ENCODE measurements around the gene CCDC91.

The CCDC91 gene

DNA sequence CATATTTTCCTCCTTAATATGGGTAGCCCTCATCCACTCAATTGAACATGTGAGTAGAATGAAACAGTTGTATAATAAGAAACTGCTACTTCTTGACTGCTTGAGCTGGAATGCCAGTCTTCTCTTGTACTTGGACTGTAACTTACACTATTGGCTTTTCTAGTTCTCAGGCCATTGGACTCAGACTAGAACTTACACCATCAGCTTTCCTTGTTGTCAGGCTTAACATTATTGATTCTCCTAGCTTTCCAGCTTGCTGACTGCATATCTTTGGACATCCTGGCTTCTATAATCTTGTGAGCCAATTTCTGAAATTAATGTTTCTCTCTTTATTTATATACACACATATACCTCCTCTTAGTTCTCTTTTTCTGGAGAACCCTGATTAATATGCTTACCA is 24.8 kb downstream of the CCDC91 start:
- no peaks in the 10 kb centered on the region for H3K4me1 ChIP-seq (ENCODE audit: control insufficient read depth, insufficient read depth, low read length)
- H3K27ac ChIP-seq (ENCODE audit: low read depth, low read length), result no peak overlapping the region
- peaks cover 43% of the 10 kb centered on the region for H3K9me3 ChIP-seq (ENCODE audit: control insufficient read depth, insufficient read depth, low read depth, low read length)
- H3K27me3 ChIP-seq (ENCODE audit: control insufficient read depth, insufficient read depth, low read length), result no peaks in the 10 kb centered on the region
- no peak overlapping the region for H3K9ac ChIP-seq (ENCODE audit: low read length)
- H3K4me3 ChIP-seq (ENCODE audit: low read depth, low read length), result no peak overlapping the region
- H3K36me3 ChIP-seq (ENCODE audit: control insufficient read depth, insufficient read depth, low read length), result peaks cover 11% of the 10 kb centered on the region; the same call in 1 of the 2 replicates

DNA sequence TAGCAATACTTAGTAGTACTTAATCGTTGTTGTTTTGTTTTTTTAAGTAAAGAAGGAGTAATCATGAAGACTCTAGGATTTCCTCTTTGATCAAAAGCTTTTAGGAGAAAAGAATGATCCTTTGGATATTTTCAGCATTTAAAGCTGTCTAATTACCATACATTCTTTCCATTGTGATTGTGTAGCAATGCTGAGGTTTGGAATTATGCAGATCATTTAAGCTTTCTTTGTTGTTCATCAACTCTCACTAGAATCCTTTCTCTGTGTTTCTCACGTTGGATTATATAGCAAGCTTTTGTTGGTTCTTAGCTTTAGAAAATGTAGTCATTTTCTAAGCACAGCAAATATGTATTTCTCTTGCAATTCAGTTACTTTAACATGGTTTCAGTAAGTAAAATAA is 25.8 kb downstream of the CCDC91 start:
- Histone ChIP-seq H3K9ac (ENCODE audit: low read length) (no peak overlapping the region), H3K4me1 (ENCODE audit: control insufficient read depth, insufficient read depth, low read length) (no peaks in the 10 kb centered on the region)

DNA sequence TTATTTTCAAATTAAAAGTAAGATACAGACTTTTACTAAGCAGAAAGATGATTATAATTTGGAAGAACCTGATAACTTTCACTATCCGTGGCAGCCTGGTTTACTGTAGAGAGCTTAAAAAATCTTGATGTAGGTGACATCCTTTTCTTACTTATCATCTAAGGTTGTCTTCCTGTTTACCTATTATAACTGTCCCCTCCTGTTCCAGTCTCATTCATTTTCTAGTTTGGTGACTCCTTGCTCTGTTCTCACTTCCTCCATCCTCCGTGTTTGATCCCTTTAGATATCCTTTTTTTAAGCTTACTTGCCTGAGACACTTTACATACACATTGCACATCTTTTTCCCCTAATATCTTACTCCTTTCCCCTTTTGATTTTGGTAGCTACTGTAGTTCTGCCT is 27.5 kb downstream of the CCDC91 start:
- no peaks in the 10 kb centered on the region for H3K27me3 ChIP-seq (ENCODE audit: control insufficient read depth, insufficient read depth, low read length)
- H3K9ac ChIP-seq (ENCODE audit: low read length), result no peak overlapping the region
- H3K36me3 ChIP-seq (ENCODE audit: control insufficient read depth, insufficient read depth, low read length), result peaks cover 4% of the 10 kb centered on the region; the same call in 1 of the 2 replicates
- H3K9me3 ChIP-seq (ENCODE audit: control insufficient read depth, insufficient read depth, low read depth, low read length), result peaks cover 23% of the 10 kb centered on the region
- H3K4me1 ChIP-seq (ENCODE audit: control insufficient read depth, insufficient read depth, low read length), result no peaks in the 10 kb centered on the region
- H3K4me3 ChIP-seq (ENCODE audit: low read depth, low read length), result no peak overlapping the region
- no peak overlapping the region for H3K27ac ChIP-seq (ENCODE audit: low read depth, low read length)

More for the DNA sequence above, 25.8 kb downstream of the CCDC91 start:
- Histone ChIP-seq H3K27ac (ENCODE audit: low read depth, low read length) (no peak overlapping the region), H3K9me3 (ENCODE audit: control insufficient read depth, insufficient read depth, low read depth, low read length) (peaks cover 36% of the 10 kb centered on the region), H3K4me3 (ENCODE audit: low read depth, low read length) (no peak overlapping the region), H3K36me3 (ENCODE audit: control insufficient read depth, insufficient read depth, low read length) (peaks cover 6% of the 10 kb centered on the region; the same call in 1 of the 2 replicates), H3K27me3 (ENCODE audit: control insufficient read depth, insufficient read depth, low read length) (no peaks in the 10 kb centered on the region)

GRCh38 chr12:28218875-28219274 is 28.6 kb downstream of the CCDC91 start:
- Histone ChIP-seq H3K27ac (ENCODE audit: low read depth, low read length) (no peak overlapping the region), H3K9ac (ENCODE audit: low read length) (no peak overlapping the region), H3K4me3 (ENCODE audit: low read depth, low read length) (no peak overlapping the region), H3K36me3 (ENCODE audit: control insufficient read depth, insufficient read depth, low read length) (peaks cover 4% of the 10 kb centered on the region; the same call in 1 of the 2 replicates), H3K27me3 (ENCODE audit: control insufficient read depth, insufficient read depth, low read length) (no peaks in the 10 kb centered on the region), H3K4me1 (ENCODE audit: control insufficient read depth, insufficient read depth, low read length) (peaks cover 9% of the 10 kb centered on the region; the same call in 1 of the 2 replicates), H3K9me3 (ENCODE audit: control insufficient read depth, insufficient read depth, low read depth, low read length) (peaks cover 20% of the 10 kb centered on the region)

- Histone ChIP-seq H3K9me3 (ENCODE audit: control insufficient read depth, insufficient read depth, low read depth, low read length) (peaks cover 20% of the 10 kb centered on the region), H3K4me1 (ENCODE audit: control insufficient read depth, insufficient read depth, low read length) (peaks cover 10% of the 10 kb centered on the region; the same call in 1 of the 2 replicates), H3K36me3 (ENCODE audit: control insufficient read depth, insufficient read depth, low read length) (peaks cover 4% of the 10 kb centered on the region; the same call in 1 of the 2 replicates), H3K27ac (ENCODE audit: low read depth, low read length) (no peak overlapping the region), H3K4me3 (ENCODE audit: low read depth, low read length) (no peak overlapping the region), H3K27me3 (ENCODE audit: control insufficient read depth, insufficient read depth, low read length) (no peaks in the 10 kb centered on the region), H3K9ac (ENCODE audit: low read length) (no peak overlapping the region)
These were observed 29.6 kb downstream of the CCDC91 start for GRCh38 chr12:28219827-28220226.

DNA sequence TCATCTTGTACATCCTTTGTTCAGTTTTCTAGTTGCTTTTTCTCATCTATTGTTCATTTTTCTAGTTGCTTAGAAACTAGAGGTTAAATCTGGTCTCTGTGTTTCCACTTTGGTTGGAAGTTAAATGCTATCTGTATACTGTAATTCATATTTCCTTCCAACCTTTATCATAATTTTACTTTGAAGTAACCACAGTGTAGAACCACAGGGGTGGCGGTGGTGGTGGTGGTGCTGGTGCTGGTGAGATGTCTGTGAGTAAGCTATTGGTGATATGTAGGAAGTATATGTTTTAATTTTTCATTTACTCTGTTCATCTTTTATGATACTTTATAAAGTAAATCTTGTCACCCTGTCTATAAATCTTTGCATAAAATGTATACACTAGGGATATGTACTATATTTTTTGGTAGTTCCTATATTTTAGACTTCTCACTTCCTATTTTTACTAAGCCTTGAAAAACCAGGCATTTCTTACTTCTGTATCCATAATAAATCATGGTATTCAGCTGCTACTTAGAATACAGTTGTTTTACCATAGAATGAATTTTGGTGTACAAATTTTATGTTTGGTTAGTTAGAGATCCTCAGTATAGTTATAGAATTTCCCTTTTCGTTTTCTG is 31.9 kb downstream of the CCDC91 start:
- no peak overlapping the region for H3K9ac ChIP-seq (ENCODE audit: low read length)
- H3K4me1 ChIP-seq (ENCODE audit: control insufficient read depth, insufficient read depth, low read length), result peaks cover 10% of the 10 kb centered on the region; the same call in 1 of the 2 replicates
- H3K36me3 ChIP-seq (ENCODE audit: control insufficient read depth, insufficient read depth, low read length), result peaks cover 4% of the 10 kb centered on the region; the same call in 1 of the 2 replicates

GRCh38 chr12:28223025-28223554 is 32.8 kb downstream of the CCDC91 start:
- H3K27me3 ChIP-seq (ENCODE audit: control insufficient read depth, insufficient read depth, low read length), result no peaks in the 10 kb centered on the region
- H3K4me1 ChIP-seq (ENCODE audit: control insufficient read depth, insufficient read depth, low read length), result peaks cover 10% of the 10 kb centered on the region; the same call in 1 of the 2 replicates
- peaks cover 4% of the 10 kb centered on the region; the same call in 1 of the 2 replicates for H3K36me3 ChIP-seq (ENCODE audit: control insufficient read depth, insufficient read depth, low read length)
- no peak overlapping the region for H3K27ac ChIP-seq (ENCODE audit: low read depth, low read length)
- no peak overlapping the region for H3K9ac ChIP-seq (ENCODE audit: low read length)
- no peak overlapping the region for H3K4me3 ChIP-seq (ENCODE audit: low read depth, low read length)
- peaks cover 9% of the 10 kb centered on the region for H3K9me3 ChIP-seq (ENCODE audit: control insufficient read depth, insufficient read depth, low read depth, low read length)

More for the DNA sequence above, 31.9 kb downstream of the CCDC91 start:
- Histone ChIP-seq H3K9me3 (ENCODE audit: control insufficient read depth, insufficient read depth, low read depth, low read length) (peaks cover 16% of the 10 kb centered on the region), H3K27ac (ENCODE audit: low read depth, low read length) (no peak overlapping the region), H3K4me3 (ENCODE audit: low read depth, low read length) (no peak overlapping the region), H3K27me3 (ENCODE audit: control insufficient read depth, insufficient read depth, low read length) (no peaks in the 10 kb centered on the region)

DNA sequence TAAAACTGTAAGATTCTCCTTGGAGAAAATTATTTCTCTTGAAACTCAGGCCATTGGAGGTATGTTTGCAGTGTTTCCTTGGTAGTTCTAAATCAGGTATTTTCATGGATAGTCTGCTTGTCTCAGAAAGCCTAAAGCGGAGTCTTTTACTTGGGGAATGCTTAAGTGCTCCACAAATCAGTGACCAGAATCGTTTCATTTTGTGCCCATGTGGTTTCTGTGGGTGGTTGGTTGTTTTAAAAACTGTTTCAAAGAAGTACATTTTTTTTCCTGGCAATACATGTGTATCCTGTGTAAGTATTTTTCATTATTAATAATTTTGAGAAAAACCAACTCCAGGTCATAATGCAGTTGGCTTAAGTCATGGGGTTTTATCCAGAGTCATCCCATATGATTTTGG is 33.6 kb downstream of the CCDC91 start:
- Histone ChIP-seq H3K9me3 (ENCODE audit: control insufficient read depth, insufficient read depth, low read depth, low read length) (peaks cover 1% of the 10 kb centered on the region), H3K36me3 (ENCODE audit: control insufficient read depth, insufficient read depth, low read length) (no peaks in the 10 kb centered on the region), H3K4me1 (ENCODE audit: control insufficient read depth, insufficient read depth, low read length) (peaks cover 10% of the 10 kb centered on the region; the same call in 1 of the 2 replicates), H3K4me3 (ENCODE audit: low read depth, low read length) (no peak overlapping the region), H3K27me3 (ENCODE audit: control insufficient read depth, insufficient read depth, low read length) (no peaks in the 10 kb centered on the region), H3K27ac (ENCODE audit: low read depth, low read length) (no peak overlapping the region), H3K9ac (ENCODE audit: low read length) (no peak overlapping the region)

DNA sequence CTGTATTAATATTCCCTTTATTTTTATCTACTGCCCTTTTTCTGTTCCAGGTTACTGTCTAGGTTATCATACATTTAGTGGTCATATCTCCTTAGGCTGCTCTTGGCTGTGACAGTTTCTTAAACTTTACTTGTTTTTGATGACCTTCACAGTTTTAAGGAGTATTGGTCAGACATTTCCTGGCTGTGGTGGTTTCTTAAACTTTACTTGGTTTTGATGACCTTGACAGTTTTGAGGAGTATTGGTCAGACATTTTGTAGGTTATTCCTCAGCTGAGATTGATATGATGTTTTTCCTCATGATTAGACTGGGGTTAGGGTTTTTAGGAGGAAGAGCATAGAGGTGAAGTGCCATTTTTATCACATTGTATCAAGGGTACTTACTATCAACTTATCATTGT is 36.4 kb downstream of the CCDC91 start:
- Histone ChIP-seq H3K9me3 (ENCODE audit: control insufficient read depth, insufficient read depth, low read depth, low read length) (no peaks in the 10 kb centered on the region; the same call in 1 of the 2 replicates), H3K9ac (ENCODE audit: low read length) (no peak overlapping the region), H3K36me3 (ENCODE audit: control insufficient read depth, insufficient read depth, low read length) (no peaks in the 10 kb centered on the region), H3K4me1 (ENCODE audit: control insufficient read depth, insufficient read depth, low read length) (peaks cover 10% of the 10 kb centered on the region; the same call in 1 of the 2 replicates), H3K4me3 (ENCODE audit: low read depth, low read length) (no peak overlapping the region), H3K27ac (ENCODE audit: low read depth, low read length) (no peak overlapping the region), H3K27me3 (ENCODE audit: control insufficient read depth, insufficient read depth, low read length) (no peaks in the 10 kb centered on the region)

- no peaks in the 10 kb centered on the region for H3K27me3 ChIP-seq (ENCODE audit: control insufficient read depth, insufficient read depth, low read length)
- H3K36me3 ChIP-seq (ENCODE audit: control insufficient read depth, insufficient read depth, low read length), result no peaks in the 10 kb centered on the region
- no peak overlapping the region for H3K27ac ChIP-seq (ENCODE audit: low read depth, low read length)
- peaks cover 10% of the 10 kb centered on the region; the same call in 1 of the 2 replicates for H3K4me1 ChIP-seq (ENCODE audit: control insufficient read depth, insufficient read depth, low read length)
- H3K4me3 ChIP-seq (ENCODE audit: low read depth, low read length), result no peak overlapping the region
- H3K9me3 ChIP-seq (ENCODE audit: control insufficient read depth, insufficient read depth, low read depth, low read length), result no peaks in the 10 kb centered on the region; the same call in 1 of the 2 replicates
- H3K9ac ChIP-seq (ENCODE audit: low read length), result no peak overlapping the region
These were observed 37.0 kb downstream of the CCDC91 start for GRCh38 chr12:28227251-28227650.

GRCh38 chr12:28231248-28231647 is 41.0 kb downstream of the CCDC91 start:
- Histone ChIP-seq H3K9ac (ENCODE audit: low read length) (no peak overlapping the region), H3K36me3 (ENCODE audit: control insufficient read depth, insufficient read depth, low read length) (no peaks in the 10 kb centered on the region), H3K27ac (ENCODE audit: low read depth, low read length) (no peak overlapping the region), H3K27me3 (ENCODE audit: control insufficient read depth, insufficient read depth, low read length) (no peaks in the 10 kb centered on the region), H3K4me1 (ENCODE audit: control insufficient read depth, insufficient read depth, low read length) (no peaks in the 10 kb centered on the region), H3K9me3 (ENCODE audit: control insufficient read depth, insufficient read depth, low read depth, low read length) (no peaks in the 10 kb centered on the region), H3K4me3 (ENCODE audit: low read depth, low read length) (no peak overlapping the region)
